HepG2 (cell line): Measurements from ENCODE around the gene LIME1. TPM values are rescaled to one million over a fixed set of nuclear protein-coding genes. Genes with fewer than 3 reads are reported as not detected.
A peak's percentile ranks its signal among the peaks of the same experiment; 100 is the strongest.

Experiments
- ATF5 ChIP-seq: sonication (generic); formaldehyde crosslinking; IDR thresholded peaks from 2 replicates; pipeline ENCODE4 v1.4.0; 2020; ENCODE audit warnings: mild to moderate bottlenecking, low read depth, missing genetic modification reagents
- CC2D1A ChIP-seq: sonication (generic); formaldehyde crosslinking; IDR thresholded peaks from 2 replicates; pipeline ENCODE4 v1.8.1; 2023; ENCODE audit warnings: mild to moderate bottlenecking, missing genetic modification reagents
- CTCF ChIP-seq: sonication (generic); formaldehyde crosslinking; IDR thresholded peaks from 2 replicates; pipeline ENCODE4 v1.5.0; 2020; ENCODE audit warnings: mild to moderate bottlenecking, missing genetic modification reagents, moderate library complexity
- HNF1B ChIP-seq: sonication (generic); formaldehyde crosslinking; IDR thresholded peaks from 2 replicates; pipeline ENCODE4 v1.5.1; 2020; ENCODE audit warnings: mild to moderate bottlenecking, moderate library complexity, missing genetic modification reagents
- MAFK ChIP-seq, 2 experiments: IDR thresholded peaks in 1 of 2; conservative IDR thresholded peaks in 1 of 2; 2 replicates each; pipeline ENCODE4 v1.6.1; 2011; ENCODE audit warnings: improper control_type of control experiment in 2 of 2, low read length in 2 of 2
- SIN3A ChIP-seq: IDR thresholded peaks from 2 replicates; pipeline ENCODE4 v1.6.1; 2011; ENCODE audit warnings: low read depth, mild to moderate bottlenecking, control low read depth, low read length, borderline replicate concordance
- STAG1 ChIP-seq: sonication (generic); formaldehyde crosslinking; IDR thresholded peaks from 2 replicates; pipeline ENCODE4 v1.4.0; 2020; ENCODE audit warnings: missing genetic modification reagents
- TMF1 ChIP-seq: sonication (generic); formaldehyde crosslinking; IDR thresholded peaks from 2 replicates; pipeline ENCODE4 v1.8.1; 2022; ENCODE audit warnings: low read depth, missing genetic modification reagents
- ZBTB33 ChIP-seq: sonication (generic); formaldehyde crosslinking; IDR thresholded peaks from 2 replicates; pipeline ENCODE4 v1.4.0; 2020; ENCODE audit warnings: missing genetic modification reagents
- ZBTB7A ChIP-seq: sonication (generic); formaldehyde crosslinking; IDR thresholded peaks from 2 replicates; pipeline ENCODE4 v1.8.0; 2022; ENCODE audit warnings: mild to moderate bottlenecking, missing genetic modification reagents
- ZNF484 ChIP-seq: sonication (generic); formaldehyde crosslinking; IDR thresholded peaks from 2 replicates; pipeline ENCODE4 v1.5.1; 2020; ENCODE audit warnings: mild to moderate bottlenecking, low read depth, missing genetic modification reagents, borderline replicate concordance
- ZNF510 ChIP-seq: sonication (generic); formaldehyde crosslinking; IDR thresholded peaks from 2 replicates; pipeline ENCODE4 v1.4.0; 2020; ENCODE audit warnings: low read depth, mild to moderate bottlenecking, missing genetic modification reagents
- ZNF558 ChIP-seq: sonication (generic); formaldehyde crosslinking; IDR thresholded peaks from 2 replicates; pipeline ENCODE4 v1.9.0; 2022; ENCODE audit warnings: mild to moderate bottlenecking, missing genetic modification reagents, borderline replicate concordance
- ZXDC ChIP-seq: sonication (generic); formaldehyde crosslinking; IDR thresholded peaks from 2 replicates; pipeline ENCODE4 v1.5.0; 2020; ENCODE audit warnings: mild to moderate bottlenecking, missing genetic modification reagents
- polyA plus RNA-seq, 8 experiments: library from polyadenylated mRNA; depleted of rRNA in 3 of 8; stranded (reverse) in 7 of 8; unstranded in 1 of 8; fragments of >200 nt; fragmentation: Illumina TruSeq in 4 of 8; extraction: Trizol in 4 of 8; gene quantifications; 2 replicates each; pipeline versions ENCODE4 v1.2.1 to v1.2.3, GENCODE V29; 2011 to 2016; ENCODE audit warnings: low read depth in 4 of 8, missing spikeins in 1 of 8, mixed read lengths in 1 of 8; ENCODE audit not compliant: insufficient read depth in 1 of 8
- total RNA-seq, 5 experiments: library from RNA; depleted of rRNA; stranded (reverse); fragments of >200 nt; fragmentation: Illumina TruSeq; extraction: Trizol; gene quantifications; 2 replicates each; pipeline ENCODE4 v1.2.3, GENCODE V29; 2016; ENCODE audit warnings: low read depth in 1 of 5

The LIME1 gene
- total and polyA plus RNA-seq, 2 of the 13 experiments (the other 11 are each of a cell fraction or from before 2014, with no cell fraction given) = 13.0 to 61.5 TPM

GRCh38 chr20:63706852-63707557 is 29.5 kb upstream of the LIME1 start (continued):
- TF ChIP-seq ATF5 (CRISPR knock-in tag) (no peak), ZNF510 (peak; percentile 68; the same call in 1 of the 2 replicates), ZBTB33 (peak; percentile 79), TMF1 (CRISPR knock-in tag) (0 out of 2 replicates have a peak, but pooled peaks have one; percentile 7), MAFK (conservative IDR thresholded peaks at IDR 0.05 in 1 of 2, IDR thresholded peaks at IDR 0.05 in 1 of 2; ENCODE audit: low read length in 2 of 2) (peak; percentile 40 to 51; a peak in 3 of 4 replicates), HNF1B (CRISPR knock-in tag) (peak; percentile 60; the same call in 1 of the 2 replicates), ZNF558 (CRISPR knock-in tag) (0 out of 2 replicates have a peak, but pooled peaks have one; percentile 19), CC2D1A (CRISPR knock-in tag) (0 out of 2 replicates have a peak, but pooled peaks have one; percentile 60), SIN3A (peak; percentile 82; the same call in 1 of the 2 replicates), CTCF (CRISPR knock-in tag) (peak; percentile 98), ZXDC (0 out of 2 replicates have a peak, but pooled peaks have one; percentile 64), ZNF484 (peak; percentile 51; the same call in 1 of the 2 replicates), ZBTB7A (no peak), STAG1 (peak; percentile 98)
